ENCODE measurements around the gene ZNF672. TPM values are rescaled to one million over a fixed set of nuclear protein-coding genes. Genes with fewer than 3 reads are reported as not detected.
A peak's percentile ranks its signal among the peaks of the same experiment; 100 is the strongest.

The ZNF672 gene
- total and polyA plus RNA-seq, 2 of the 13 experiments (the other 11 are each of a cell fraction or from before 2014, with no cell fraction given), result 17.2 to 22.9 TPM

- TF ChIP-seq TFAP4 (IDR thresholded peaks at IDR 0.05; ENCODE audit: borderline replicate concordance, low read depth), result 0 out of 2 replicates have a peak, but pooled peaks have one; percentile 5
- peak; percentile 45; the same call in 1 of the 2 replicates for TF ChIP-seq ZNF772 (CRISPR knock-in tag; IDR thresholded peaks at IDR 0.05)
- TF ChIP-seq ZBTB7B (CRISPR knock-in tag; IDR thresholded peaks at IDR 0.05), result 0 out of 2 replicates have a peak, but pooled peaks have one; percentile 39
- peak; percentile 82; the same call in 1 of the 2 replicates for TF ChIP-seq ZNF280B (CRISPR knock-in tag; IDR thresholded peaks at IDR 0.05; ENCODE audit: borderline replicate concordance)
- TF ChIP-seq BATF2 (CRISPR knock-in tag; IDR thresholded peaks at IDR 0.05), result 0 out of 2 replicates have a peak, but pooled peaks have one; percentile 39
- peak; percentile 71 for TF ChIP-seq ZNF275 (CRISPR knock-in tag; IDR thresholded peaks at IDR 0.05; ENCODE audit: borderline replicate concordance)
- peak; percentile 53 for TF ChIP-seq KDM2A (CRISPR knock-in tag; IDR thresholded peaks at IDR 0.05; ENCODE audit: borderline replicate concordance, low read depth)
- no peak for TF ChIP-seq ZNF747 (CRISPR knock-in tag; IDR thresholded peaks at IDR 0.05; ENCODE audit: borderline replicate concordance)
- TF ChIP-seq ZFP1 (CRISPR knock-in tag; IDR thresholded peaks at IDR 0.05), result peak; percentile 20; the same call in 1 of the 2 replicates
- TF ChIP-seq SRY (CRISPR knock-in tag; IDR thresholded peaks at IDR 0.05), result peak; percentile 87
- TF ChIP-seq PBX2 (CRISPR knock-in tag; IDR thresholded peaks at IDR 0.05), result no peak
- no peak for TF ChIP-seq MBNL3 (CRISPR knock-in tag; conservative IDR thresholded peaks at IDR 0.05)
- TF ChIP-seq JUN (CRISPR knock-in tag; IDR thresholded peaks at IDR 0.05), result no peak; the same call in 1 of the 2 replicates
- no peak for TF ChIP-seq ZXDC (CRISPR knock-in tag; IDR thresholded peaks at IDR 0.05)
- TF ChIP-seq ZNF414 (CRISPR knock-in tag; IDR thresholded peaks at IDR 0.05), result peak; percentile 72; the same call in 1 of the 2 replicates
- peak; percentile 90 for TF ChIP-seq ZFY (CRISPR knock-in tag; IDR thresholded peaks at IDR 0.05)
These were observed 11.9 kb upstream of the ZNF672 start, which contains the start of gene SH3BP5L (continued) for GRCh38 chr1:248825909-248826760.

Measured in HepG2 (cell line).